ENCODE measurements around the gene KPNA3.

DNA sequence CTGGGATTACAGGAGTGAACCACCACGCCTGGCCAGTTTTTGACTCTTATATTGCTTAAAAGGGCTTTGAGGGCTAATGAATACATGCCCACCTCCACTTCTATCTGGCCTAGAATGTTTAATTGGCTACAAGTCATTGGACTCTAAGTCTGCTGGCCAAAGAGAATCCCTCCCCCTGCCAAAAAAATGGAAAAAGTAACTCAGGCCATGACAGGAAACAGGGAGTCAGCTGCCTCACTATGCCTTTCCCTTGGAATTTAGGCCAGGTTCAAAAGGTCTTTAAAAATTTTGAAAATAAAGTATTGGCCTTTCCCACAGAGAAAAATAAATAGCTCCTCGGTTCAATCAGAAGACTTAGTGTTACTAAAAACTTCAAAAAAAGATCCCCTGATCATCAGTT lies 34.9 kb upstream of the KPNA3 start:
- TF ChIP-seq, protein P1, sequence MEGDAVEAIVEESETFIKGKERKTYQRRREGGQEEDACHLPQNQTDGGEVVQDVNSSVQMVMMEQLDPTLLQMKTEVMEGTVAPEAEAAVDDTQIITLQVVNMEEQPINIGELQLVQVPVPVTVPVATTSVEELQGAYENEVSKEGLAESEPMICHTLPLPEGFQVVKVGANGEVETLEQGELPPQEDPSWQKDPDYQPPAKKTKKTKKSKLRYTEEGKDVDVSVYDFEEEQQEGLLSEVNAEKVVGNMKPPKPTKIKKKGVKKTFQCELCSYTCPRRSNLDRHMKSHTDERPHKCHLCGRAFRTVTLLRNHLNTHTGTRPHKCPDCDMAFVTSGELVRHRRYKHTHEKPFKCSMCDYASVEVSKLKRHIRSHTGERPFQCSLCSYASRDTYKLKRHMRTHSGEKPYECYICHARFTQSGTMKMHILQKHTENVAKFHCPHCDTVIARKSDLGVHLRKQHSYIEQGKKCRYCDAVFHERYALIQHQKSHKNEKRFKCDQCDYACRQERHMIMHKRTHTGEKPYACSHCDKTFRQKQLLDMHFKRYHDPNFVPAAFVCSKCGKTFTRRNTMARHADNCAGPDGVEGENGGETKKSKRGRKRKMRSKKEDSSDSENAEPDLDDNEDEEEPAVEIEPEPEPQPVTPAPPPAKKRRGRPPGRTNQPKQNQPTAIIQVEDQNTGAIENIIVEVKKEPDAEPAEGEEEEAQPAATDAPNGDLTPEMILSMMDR (IDR thresholded peaks at IDR 0.05) = no peak
- TF ChIP-seq POLR2A (IDR thresholded peaks at IDR 0.05) = no peak

All from right lobe of liver (tissue), 4 donors.